K562 (cell line): ENCODE results near the gene LRIF1. TPM values are rescaled to one million over a fixed set of nuclear protein-coding genes. Genes with fewer than 3 reads are reported as not detected.

ENCODE experiments used
- BCL6 ChIP-seq: fragments of 250-450 bp; sonication (Bioruptor Pico); IDR thresholded peaks from 2 replicates; pipeline ENCODE4 v1.4.0; 2020
- CUX1 ChIP-seq: fragments of 200-800 bp; sonication (Bioruptor generic); IDR thresholded peaks from 2 replicates; pipeline ENCODE4 v1.6.1; 2016; ENCODE audit warnings: missing genetic modification characterization, missing compliant biosample characterization
- JUND ChIP-seq, 2 experiments: IDR thresholded peaks; 2 replicates in 1 of 2; 3 replicates in 1 of 2; pipeline ENCODE4 v1.6.1; 2011; ENCODE audit warnings: borderline replicate concordance in 2 of 2, low read depth in 2 of 2, low read length in 2 of 2, improper control_type of control experiment in 1 of 2, missing biosample characterization in 1 of 2, missing genetic modification characterization in 1 of 2, missing genetic modification reagents in 1 of 2
- MIER1 ChIP-seq: fragments of 450-650 bp; IDR thresholded peaks from 2 replicates; pipeline ENCODE4 v1.6.1; 2016; ENCODE audit warnings: antibody characterized with exemption, mild to moderate bottlenecking, low read depth
- PATZ1 ChIP-seq: fragments of 250-450 bp; sonication (Bioruptor Pico); IDR thresholded peaks from 2 replicates; pipeline ENCODE4 v1.5.0; 2020; ENCODE audit warnings: mild to moderate bottlenecking, borderline replicate concordance
- ZNF239 ChIP-seq: fragments of 250-450 bp; sonication (Bioruptor Pico); IDR thresholded peaks from 2 replicates; pipeline ENCODE4 v1.4.0; 2020; ENCODE audit warnings: mild to moderate bottlenecking
- ZNF408 ChIP-seq: fragments of 250-450 bp; sonication (Bioruptor Pico); IDR thresholded peaks from 2 replicates; pipeline ENCODE4 v1.4.0; 2020; ENCODE audit warnings: low read depth, mild to moderate bottlenecking, moderate library complexity
- ZNF561 ChIP-seq: fragments of 450-650 bp; formaldehyde crosslinking; conservative IDR thresholded peaks from 2 replicates; pipeline ENCODE4 v1.4.0; 2020; ENCODE audit warnings: mild to moderate bottlenecking, moderate library complexity
- polyA plus RNA-seq, 8 experiments: library from polyadenylated mRNA; depleted of rRNA in 4 of 8; stranded (reverse) in 5 of 8; unstranded in 3 of 8; fragments of >200 nt; fragmentation: Nextera tagmentation in 2 of 8; fragmentation: Illumina TruSeq in 1 of 8; extraction: Ambion mirVana in 2 of 8; extraction: Trizol in 1 of 8; gene quantifications; 2 replicates each; pipeline versions ENCODE4 v1.2.1 to v1.2.3, GENCODE V29; 2011 to 2014; ENCODE audit warnings: inconsistent platforms in 1 of 8, missing spikeins in 1 of 8
- total RNA-seq, 7 experiments: library from RNA; depleted of rRNA in 6 of 7; stranded (reverse); fragments of >200 nt in 6 of 7; fragmentation: Illumina TruSeq in 2 of 7; extraction: Trizol in 2 of 7; gene quantifications; 2 replicates each; pipeline versions ENCODE4 v1.2.1 to v1.2.3, GENCODE V29; 2011 to 2021; ENCODE audit warnings: low replicate concordance in 1 of 7
- TF ChIP-seq, protein P1 (sequence below): fragments of 250-450 bp; sonication (Bioruptor Pico); IDR thresholded peaks from 2 replicates; pipeline ENCODE4 v1.4.0; 2020; ENCODE audit warnings: mild to moderate bottlenecking, moderate library complexity
- TF ChIP-seq, protein P2 (sequence below): fragments of 450-650 bp; IDR thresholded peaks from 2 replicates; pipeline ENCODE4 v1.6.1; 2017; ENCODE audit warnings: antibody characterized with exemption

LRIF1 gene
- total and polyA plus RNA-seq, 9 of the 15 experiments (the other 6 are each of a cell fraction or from before 2014, with no cell fraction given) = 35.6 to 88.8 (median 74.1) TPM

GRCh38 chr1:110962892-110963690 is 631 bp downstream of the LRIF1 start (continued):
- TF ChIP-seq, protein P1, sequence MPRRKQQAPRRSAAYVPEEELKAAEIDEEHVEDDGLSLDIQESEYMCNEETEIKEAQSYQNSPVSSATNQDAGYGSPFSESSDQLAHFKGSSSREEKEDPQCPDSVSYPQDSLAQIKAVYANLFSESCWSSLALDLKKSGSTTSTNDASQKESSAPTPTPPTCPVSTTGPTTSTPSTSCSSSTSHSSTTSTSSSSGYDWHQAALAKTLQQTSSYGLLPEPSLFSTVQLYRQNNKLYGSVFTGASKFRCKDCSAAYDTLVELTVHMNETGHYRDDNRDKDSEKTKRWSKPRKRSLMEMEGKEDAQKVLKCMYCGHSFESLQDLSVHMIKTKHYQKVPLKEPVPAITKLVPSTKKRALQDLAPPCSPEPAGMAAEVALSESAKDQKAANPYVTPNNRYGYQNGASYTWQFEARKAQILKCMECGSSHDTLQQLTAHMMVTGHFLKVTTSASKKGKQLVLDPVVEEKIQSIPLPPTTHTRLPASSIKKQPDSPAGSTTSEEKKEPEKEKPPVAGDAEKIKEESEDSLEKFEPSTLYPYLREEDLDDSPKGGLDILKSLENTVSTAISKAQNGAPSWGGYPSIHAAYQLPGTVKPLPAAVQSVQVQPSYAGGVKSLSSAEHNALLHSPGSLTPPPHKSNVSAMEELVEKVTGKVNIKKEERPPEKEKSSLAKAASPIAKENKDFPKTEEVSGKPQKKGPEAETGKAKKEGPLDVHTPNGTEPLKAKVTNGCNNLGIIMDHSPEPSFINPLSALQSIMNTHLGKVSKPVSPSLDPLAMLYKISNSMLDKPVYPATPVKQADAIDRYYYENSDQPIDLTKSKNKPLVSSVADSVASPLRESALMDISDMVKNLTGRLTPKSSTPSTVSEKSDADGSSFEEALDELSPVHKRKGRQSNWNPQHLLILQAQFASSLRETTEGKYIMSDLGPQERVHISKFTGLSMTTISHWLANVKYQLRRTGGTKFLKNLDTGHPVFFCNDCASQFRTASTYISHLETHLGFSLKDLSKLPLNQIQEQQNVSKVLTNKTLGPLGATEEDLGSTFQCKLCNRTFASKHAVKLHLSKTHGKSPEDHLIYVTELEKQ (CRISPR knock-in tag) = 0 out of 2 replicates have a peak, but pooled peaks have one; percentile 62
- TF ChIP-seq ZNF561 (no peak), ZNF239 (CRISPR knock-in tag) (no peak), JUND (IDR thresholded peaks at IDR 0.05; ENCODE audit: borderline replicate concordance, low read depth, low read length) (peak; percentile 33; the same call in 1 of the 2 replicates), JUND (tag; IDR thresholded peaks at IDR 0.05; ENCODE audit: borderline replicate concordance, low read depth, low read length) (peak; percentile 21; the same call in 1 of the 3 replicates), ZNF408 (CRISPR knock-in tag) (no peak), MIER1 (peak; percentile 61; the same call in 1 of the 2 replicates), PATZ1 (CRISPR knock-in tag) (0 out of 2 replicates have a peak, but pooled peaks have one; percentile 9), BCL6 (CRISPR knock-in tag) (peak; percentile 56; the same call in 1 of the 2 replicates), CUX1 (CRISPR knock-in tag) (peak; percentile 68; the same call in 1 of the 2 replicates)
- TF ChIP-seq, protein P2, sequence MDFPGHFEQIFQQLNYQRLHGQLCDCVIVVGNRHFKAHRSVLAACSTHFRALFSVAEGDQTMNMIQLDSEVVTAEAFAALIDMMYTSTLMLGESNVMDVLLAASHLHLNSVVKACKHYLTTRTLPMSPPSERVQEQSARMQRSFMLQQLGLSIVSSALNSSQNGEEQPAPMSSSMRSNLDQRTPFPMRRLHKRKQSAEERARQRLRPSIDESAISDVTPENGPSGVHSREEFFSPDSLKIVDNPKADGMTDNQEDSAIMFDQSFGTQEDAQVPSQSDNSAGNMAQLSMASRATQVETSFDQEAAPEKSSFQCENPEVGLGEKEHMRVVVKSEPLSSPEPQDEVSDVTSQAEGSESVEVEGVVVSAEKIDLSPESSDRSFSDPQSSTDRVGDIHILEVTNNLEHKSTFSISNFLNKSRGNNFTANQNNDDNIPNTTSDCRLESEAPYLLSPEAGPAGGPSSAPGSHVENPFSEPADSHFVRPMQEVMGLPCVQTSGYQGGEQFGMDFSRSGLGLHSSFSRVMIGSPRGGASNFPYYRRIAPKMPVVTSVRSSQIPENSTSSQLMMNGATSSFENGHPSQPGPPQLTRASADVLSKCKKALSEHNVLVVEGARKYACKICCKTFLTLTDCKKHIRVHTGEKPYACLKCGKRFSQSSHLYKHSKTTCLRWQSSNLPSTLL = peak; percentile 78
